ENCODE data around the gene SLC6A19.

SLC6A19 gene

DNA sequence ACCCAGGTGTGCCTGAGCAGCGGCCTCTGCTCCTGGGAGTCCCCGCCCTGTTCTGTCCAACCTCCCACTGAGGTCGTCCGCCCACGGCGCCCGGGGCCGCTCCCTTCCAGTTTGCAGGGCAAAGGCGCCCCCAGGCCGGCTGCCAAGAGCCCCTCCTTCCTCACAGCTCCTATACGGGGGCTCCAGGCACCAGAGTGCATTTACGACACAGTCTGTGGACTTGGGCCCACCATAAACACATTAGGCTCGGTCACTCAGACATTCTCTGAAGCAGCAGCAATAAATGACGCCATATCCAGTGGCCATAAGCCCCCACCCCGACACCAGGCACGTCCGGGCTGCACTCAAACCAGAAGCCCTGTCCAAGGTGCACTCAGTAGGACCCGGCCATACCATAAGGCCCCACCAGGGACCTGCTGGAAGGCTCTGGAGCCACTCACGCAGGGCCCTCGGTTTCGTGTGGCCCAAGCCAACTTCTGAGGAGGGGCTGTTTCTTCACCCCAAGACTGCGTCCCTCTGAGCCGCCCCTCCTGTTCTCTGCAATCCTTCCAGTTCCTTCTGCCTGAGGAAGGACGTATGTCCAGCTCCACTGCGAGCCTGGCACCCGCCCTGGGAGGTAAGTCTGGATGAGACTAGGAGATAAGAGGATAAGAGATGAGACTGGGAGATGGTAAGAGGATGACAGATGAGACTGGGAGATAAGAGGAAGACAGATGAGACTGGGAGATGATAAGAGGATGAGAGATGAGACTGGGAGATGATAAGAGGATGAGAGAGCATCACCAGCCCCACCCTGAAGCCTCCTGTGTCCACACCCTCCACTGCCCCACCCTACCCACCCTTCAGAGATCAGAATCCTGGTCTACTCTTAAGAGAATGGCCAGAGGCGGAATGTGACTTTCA lies 50.5 kb downstream of the SLC6A19 start:
- H3K4me1 ChIP-seq (ENCODE audit: low read length) = no peaks in the 10 kb centered on the region
- H3K9me3 ChIP-seq (ENCODE audit: insufficient read depth, low read length) = no peaks in the 10 kb centered on the region
- H3K79me2 ChIP-seq (ENCODE audit: low read length) = no peaks in the 10 kb centered on the region
- no peaks in the 10 kb centered on the region for H3K36me3 ChIP-seq (replicated peaks; ENCODE audit: low read depth, low read length)
- H3K4me3 ChIP-seq (ENCODE audit: low read length) = no peak overlapping the region
- H3K9ac ChIP-seq (ENCODE audit: low read length) = no peak overlapping the region
- no peaks in the 10 kb centered on the region for H4K20me1 ChIP-seq (ENCODE audit: insufficient read depth, low read length)
- no peak overlapping the region for H3K4me2 ChIP-seq (ENCODE audit: low read length)
- no peak overlapping the region for H2AFZ ChIP-seq (ENCODE audit: low read depth, low read length)
- no peak overlapping the region for H3K27ac ChIP-seq (ENCODE audit: low read length)
- no peaks in the 10 kb centered on the region for H3K27me3 ChIP-seq (ENCODE audit: low read depth, low read length)
- TF ChIP-seq EZH2phosphoT487 (IDR thresholded peaks at IDR 0.05; ENCODE audit: low read depth) = no peak
- TF ChIP-seq, protein P1, sequence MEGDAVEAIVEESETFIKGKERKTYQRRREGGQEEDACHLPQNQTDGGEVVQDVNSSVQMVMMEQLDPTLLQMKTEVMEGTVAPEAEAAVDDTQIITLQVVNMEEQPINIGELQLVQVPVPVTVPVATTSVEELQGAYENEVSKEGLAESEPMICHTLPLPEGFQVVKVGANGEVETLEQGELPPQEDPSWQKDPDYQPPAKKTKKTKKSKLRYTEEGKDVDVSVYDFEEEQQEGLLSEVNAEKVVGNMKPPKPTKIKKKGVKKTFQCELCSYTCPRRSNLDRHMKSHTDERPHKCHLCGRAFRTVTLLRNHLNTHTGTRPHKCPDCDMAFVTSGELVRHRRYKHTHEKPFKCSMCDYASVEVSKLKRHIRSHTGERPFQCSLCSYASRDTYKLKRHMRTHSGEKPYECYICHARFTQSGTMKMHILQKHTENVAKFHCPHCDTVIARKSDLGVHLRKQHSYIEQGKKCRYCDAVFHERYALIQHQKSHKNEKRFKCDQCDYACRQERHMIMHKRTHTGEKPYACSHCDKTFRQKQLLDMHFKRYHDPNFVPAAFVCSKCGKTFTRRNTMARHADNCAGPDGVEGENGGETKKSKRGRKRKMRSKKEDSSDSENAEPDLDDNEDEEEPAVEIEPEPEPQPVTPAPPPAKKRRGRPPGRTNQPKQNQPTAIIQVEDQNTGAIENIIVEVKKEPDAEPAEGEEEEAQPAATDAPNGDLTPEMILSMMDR (IDR thresholded peaks at IDR 0.05; ENCODE audit: low read depth, low read length) = no peak

DNA sequence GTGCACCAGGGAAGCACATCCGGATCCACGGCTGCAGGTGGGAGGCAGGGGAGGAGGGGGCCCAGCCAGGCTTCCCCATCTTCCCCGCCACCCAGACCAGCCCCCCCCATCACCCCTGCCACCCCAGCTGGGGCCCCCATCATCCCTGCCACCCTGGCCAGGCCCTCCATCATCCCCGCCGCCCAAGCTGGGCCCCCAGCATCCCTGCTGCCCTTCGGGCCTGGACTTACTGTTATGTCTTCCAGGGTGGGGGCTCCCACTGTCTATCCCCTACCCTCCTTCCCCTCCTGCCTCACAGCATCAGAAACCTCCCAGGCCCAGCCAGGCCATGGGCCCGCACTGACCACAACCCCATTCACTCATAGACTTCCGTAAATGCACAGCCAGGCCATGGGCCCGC lies 51.3 kb downstream of the SLC6A19 start:
- Histone ChIP-seq H4K20me1 (ENCODE audit: insufficient read depth, low read length) (no peaks in the 10 kb centered on the region), H3K27me3 (ENCODE audit: low read depth, low read length) (no peaks in the 10 kb centered on the region)

DNA sequence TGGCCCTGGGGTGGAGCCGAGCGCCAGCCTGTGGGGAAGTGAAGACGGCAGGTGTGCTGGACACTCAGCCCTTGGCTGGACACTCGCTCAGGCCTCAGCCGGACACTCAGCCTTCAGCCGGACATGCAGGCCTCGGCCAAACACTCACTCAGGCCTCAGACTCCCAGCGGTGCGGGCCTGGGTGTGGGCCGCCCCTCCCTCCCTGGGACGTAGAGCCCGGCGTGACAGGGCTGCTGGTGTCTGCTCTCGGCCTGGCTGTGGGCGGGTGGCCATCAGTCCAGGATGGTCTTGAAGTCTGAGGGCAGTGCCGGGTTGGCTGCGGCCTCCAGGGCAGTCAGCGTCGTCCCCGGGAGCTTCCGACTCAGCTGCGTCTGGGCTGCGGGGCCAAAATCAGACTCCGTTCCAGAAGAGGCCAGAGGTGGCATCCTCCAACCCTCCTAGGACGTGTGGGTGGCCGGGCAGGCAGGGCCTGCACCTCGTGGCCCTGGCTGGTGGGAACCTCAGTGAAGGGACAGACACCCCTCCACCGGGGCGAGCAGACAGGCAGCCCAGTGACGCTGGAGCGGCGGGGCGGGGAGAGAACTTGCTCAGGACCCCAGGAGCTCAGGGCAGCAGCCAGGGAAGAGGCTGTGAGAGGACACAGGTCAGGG lies 52.2 kb downstream of the SLC6A19 start:
- Histone ChIP-seq H3K9ac (ENCODE audit: low read length) (no peak overlapping the region), H4K20me1 (ENCODE audit: insufficient read depth, low read length) (no peaks in the 10 kb centered on the region), H3K4me2 (ENCODE audit: low read length) (no peak overlapping the region), H3K9me3 (ENCODE audit: insufficient read depth, low read length) (no peaks in the 10 kb centered on the region), H2AFZ (ENCODE audit: low read depth, low read length) (no peak overlapping the region), H3K4me1 (ENCODE audit: low read length) (no peaks in the 10 kb centered on the region), H3K27ac (ENCODE audit: low read length) (no peak overlapping the region), H3K27me3 (ENCODE audit: low read depth, low read length) (no peaks in the 10 kb centered on the region), H3K79me2 (ENCODE audit: low read length) (no peaks in the 10 kb centered on the region), H3K36me3 (replicated peaks; ENCODE audit: low read depth, low read length) (no peaks in the 10 kb centered on the region), H3K4me3 (ENCODE audit: low read length) (no peak overlapping the region)
- TF ChIP-seq, protein P1 (IDR thresholded peaks at IDR 0.05; ENCODE audit: low read depth, low read length) = no peak
- TF ChIP-seq EZH2phosphoT487 (IDR thresholded peaks at IDR 0.05; ENCODE audit: low read depth) = no peak

More for the DNA sequence above, 51.3 kb downstream of the SLC6A19 start:
- Histone ChIP-seq H2AFZ (ENCODE audit: low read depth, low read length) (no peak overlapping the region), H3K79me2 (ENCODE audit: low read length) (no peaks in the 10 kb centered on the region), H3K4me2 (ENCODE audit: low read length) (no peak overlapping the region), H3K27ac (ENCODE audit: low read length) (no peak overlapping the region), H3K9ac (ENCODE audit: low read length) (no peak overlapping the region), H3K4me1 (ENCODE audit: low read length) (no peaks in the 10 kb centered on the region), H3K36me3 (replicated peaks; ENCODE audit: low read depth, low read length) (no peaks in the 10 kb centered on the region), H3K9me3 (ENCODE audit: insufficient read depth, low read length) (no peaks in the 10 kb centered on the region), H3K4me3 (ENCODE audit: low read length) (no peak overlapping the region)
- TF ChIP-seq, protein P1 (IDR thresholded peaks at IDR 0.05; ENCODE audit: low read depth, low read length) = no peak
- no peak for TF ChIP-seq EZH2phosphoT487 (IDR thresholded peaks at IDR 0.05; ENCODE audit: low read depth)

DNA sequence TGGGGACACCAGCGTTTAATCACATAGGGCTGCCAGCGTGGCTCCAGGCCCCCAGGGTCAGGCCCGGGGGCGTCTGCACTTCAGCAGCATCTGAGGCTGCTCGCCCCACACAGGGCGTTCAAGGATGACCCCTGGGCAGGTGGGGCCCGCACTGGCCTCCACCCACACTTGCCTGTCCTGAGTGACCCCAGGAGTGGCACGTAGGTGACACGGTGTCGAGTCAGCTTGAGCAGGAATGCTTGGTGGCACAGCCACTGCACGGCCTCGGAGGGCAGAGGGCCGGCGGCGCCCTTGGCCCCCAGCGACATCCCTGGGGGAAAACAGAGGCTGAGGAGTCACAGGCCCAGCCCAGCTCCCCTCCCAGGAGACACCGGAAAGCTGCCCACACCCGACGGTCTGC lies 52.8 kb downstream of the SLC6A19 start:
- H2AFZ ChIP-seq (ENCODE audit: low read depth, low read length) = no peak overlapping the region
- H3K79me2 ChIP-seq (ENCODE audit: low read length) = no peaks in the 10 kb centered on the region
- H3K36me3 ChIP-seq (replicated peaks; ENCODE audit: low read depth, low read length) = no peaks in the 10 kb centered on the region
- TF ChIP-seq EZH2phosphoT487 (IDR thresholded peaks at IDR 0.05; ENCODE audit: low read depth) = no peak
- TF ChIP-seq, protein P1 (IDR thresholded peaks at IDR 0.05; ENCODE audit: low read depth, low read length) = no peak
- no peaks in the 10 kb centered on the region for H3K4me1 ChIP-seq (ENCODE audit: low read length)
- H4K20me1 ChIP-seq (ENCODE audit: insufficient read depth, low read length) = no peaks in the 10 kb centered on the region
- no peak overlapping the region for H3K4me3 ChIP-seq (ENCODE audit: low read length)
- no peaks in the 10 kb centered on the region for H3K9me3 ChIP-seq (ENCODE audit: insufficient read depth, low read length)
- H3K27ac ChIP-seq (ENCODE audit: low read length) = no peak overlapping the region
- no peak overlapping the region for H3K4me2 ChIP-seq (ENCODE audit: low read length)
- H3K9ac ChIP-seq (ENCODE audit: low read length) = no peak overlapping the region
- H3K27me3 ChIP-seq (ENCODE audit: low read depth, low read length) = no peaks in the 10 kb centered on the region

Measured in OCI-LY3 (cell line).